GM23248 (cell line): Measurements from ENCODE around the gene CSNK2A2. TPM values are rescaled to one million over a fixed set of nuclear protein-coding genes. Genes with fewer than 3 reads are reported as not detected.

ENCODE experiments used
- DNase-seq: peaks from one replicate; pipeline ENCODE4 v3.0.0-alpha.2; 2015
- H2AFZ ChIP-seq: fragments of 200-600 bp; sonication (generic); 2 replicates; pipeline ENCODE4 v1.6.1; 2016; ENCODE audit warnings: antibody characterized with exemption
- H3F3A ChIP-seq: fragments of 200-600 bp; sonication (generic); 2 replicates; pipeline ENCODE4 v1.6.1; 2016; ENCODE audit warnings: mild to moderate bottlenecking, antibody characterized with exemption, mixed run types; ENCODE audit not compliant: insufficient read depth
- H3K27ac ChIP-seq: fragments of 200-600 bp; sonication (generic); 2 replicates; pipeline ENCODE4 v1.5.1; 2016; ENCODE audit warnings: mild to moderate bottlenecking
- H3K27me3 ChIP-seq: fragments of 200-600 bp; sonication (generic); replicated peaks from 2 replicates; pipeline ENCODE4 v1.6.1; 2016; ENCODE audit warnings: mild to moderate bottlenecking; ENCODE audit not compliant: insufficient read depth
- H3K36me3 ChIP-seq: fragments of 200-600 bp; sonication (generic); 2 replicates; pipeline ENCODE4 v1.6.1; 2016; ENCODE audit warnings: low read depth, mild to moderate bottlenecking
- H3K4me1 ChIP-seq: fragments of 200-600 bp; sonication (generic); 2 replicates; pipeline ENCODE4 v1.6.1; 2016; ENCODE audit warnings: mild to moderate bottlenecking; ENCODE audit not compliant: insufficient read depth
- H3K4me2 ChIP-seq: fragments of 200-600 bp; sonication (generic); one replicate; pipeline ENCODE4 v1.6.1; 2016; ENCODE audit warnings: mild to moderate bottlenecking; ENCODE audit not compliant: unreplicated experiment
- H3K4me3 ChIP-seq: fragments of 200-600 bp; sonication (generic); 2 replicates; pipeline ENCODE4 v1.5.1; 2016; ENCODE audit warnings: mild to moderate bottlenecking
- H3K79me2 ChIP-seq: fragments of 200-600 bp; sonication (generic); 2 replicates; pipeline ENCODE4 v1.6.1; 2016; ENCODE audit warnings: mild to moderate bottlenecking; ENCODE audit not compliant: insufficient read depth
- H3K9ac ChIP-seq: fragments of 200-600 bp; sonication (generic); 2 replicates; pipeline ENCODE4 v1.6.1; 2016; ENCODE audit warnings: mild to moderate bottlenecking
- H3K9me2 ChIP-seq: fragments of 200-600 bp; sonication (generic); 2 replicates; pipeline ENCODE4 v1.6.1; 2016; ENCODE audit warnings: mixed run types, mild to moderate bottlenecking, moderate library complexity; ENCODE audit not compliant: insufficient read depth
- H3K9me3 ChIP-seq: fragments of 200-600 bp; sonication (generic); one replicate; pipeline ENCODE4 v1.6.1; 2017; ENCODE audit warnings: low read depth
- H4K20me1 ChIP-seq: fragments of 200-600 bp; sonication (generic); 2 replicates; pipeline ENCODE4 v1.6.0; 2016; ENCODE audit not compliant: insufficient read depth
- EZH2 ChIP-seq: fragments of 200-600 bp; sonication (generic); IDR thresholded peaks from 2 replicates; pipeline ENCODE4 v1.6.1; 2018; ENCODE audit warnings: antibody characterized with exemption, mild to moderate bottlenecking; ENCODE audit not compliant: insufficient read depth, poor library complexity, severe bottlenecking
- EZH2phosphoT487 ChIP-seq: fragments of 200-600 bp; sonication (generic); IDR thresholded peaks from 2 replicates; pipeline ENCODE4 v1.6.1; 2018; ENCODE audit warnings: antibody characterized with exemption, moderate library complexity, mild to moderate bottlenecking, low read depth; ENCODE audit not compliant: insufficient read depth
- WGBS, 2 experiments: methylation state at CpG; one replicate each; pipeline ENCODE4 v1.1.6; 2015 to 2017; ENCODE audit warnings: low lambda C conversion rate in 2 of 2, low coverage in 1 of 2; ENCODE audit errors: missing lambda C conversion rate in 2 of 2; 5-methylcytosine and 5-hydroxymethylcytosine counted together
- in situ Hi-C: fragments of 300-500 bp; cut with MboI; formaldehyde crosslinking; loops from 2 replicates; pipeline ENCODE4 v1.15.0; 2020
- polyA plus RNA-seq: library from polyadenylated mRNA; unstranded; fragments of >200 nt; fragmentation: Nextera tagmentation; extraction: Ambion mirVana; gene quantifications from 2 replicates; pipeline ENCODE4 v1.2.1, GENCODE V29; 2016
- total RNA-seq: library from RNA; depleted of rRNA; stranded (reverse); fragments of >200 nt; shearing (Covaris generic); gene quantifications from 2 replicates; pipeline ENCODE4 v1.2.3, GENCODE V29; 2014

Gene CSNK2A2
- total and polyA plus RNA-seq, 2 experiments from 2014 or later = 16.6 to 27.4 TPM

GRCh38 chr16:58217311-58217925 is 19.5 kb upstream of the CSNK2A2 start:
- Histone ChIP-seq H3K4me2 (no peak overlapping the region), H4K20me1 (no peaks in the 10 kb centered on the region), H3K9me3 (no peaks in the 10 kb centered on the region), H3K79me2 (no peaks in the 10 kb centered on the region), H2AFZ (no peak overlapping the region), H3K9ac (no peak overlapping the region), H3K27me3 (0 out of 2 replicates have a peak, but pooled peaks cover 11% of the 10 kb centered on the region), H3F3A (no peaks in the 10 kb centered on the region), H3K36me3 (no peaks in the 10 kb centered on the region), H3K4me1 (no peaks in the 10 kb centered on the region), H3K9me2 (no peaks in the 10 kb centered on the region), H3K4me3 (no peak overlapping the region), H3K27ac (no peak overlapping the region)
- in situ Hi-C loops = no loop called here
- TF ChIP-seq EZH2phosphoT487 (no peak), EZH2 (no peak)
- DNase-seq = no peak
- WGBS, 2 experiments = 46 to 60% methylated on average over 2 of the region's 2 CpGs

- TF ChIP-seq EZH2phosphoT487 (no peak), EZH2 (no peak)
- 43 to 52% methylated on average over 3 of the region's 3 CpGs for WGBS, 2 experiments
- Histone ChIP-seq H3K27ac (no peak overlapping the region), H3K4me1 (no peaks in the 10 kb centered on the region), H2AFZ (no peak overlapping the region), H3K36me3 (no peaks in the 10 kb centered on the region), H3K79me2 (no peaks in the 10 kb centered on the region), H3K27me3 (0 out of 2 replicates have a peak, but pooled peaks cover 6% of the 10 kb centered on the region), H3K9me3 (no peaks in the 10 kb centered on the region), H3F3A (no peaks in the 10 kb centered on the region), H3K4me3 (no peak overlapping the region), H3K4me2 (no peak overlapping the region), H3K9me2 (no peaks in the 10 kb centered on the region), H4K20me1 (no peaks in the 10 kb centered on the region), H3K9ac (no peak overlapping the region)
- in situ Hi-C loops = no loop called here
- DNase-seq = no peak
Measured at GRCh38 chr16:58212824-58213655, 15.1 kb upstream of the CSNK2A2 start.

GRCh38 chr16:58211846-58212245 is 13.9 kb upstream of the CSNK2A2 start:
- 40 to 48% methylated on average over 3 of the region's 3 CpGs for WGBS, 2 experiments
- no peaks in the 10 kb centered on the region for H4K20me1 ChIP-seq
- no peak for TF ChIP-seq EZH2
- TF ChIP-seq EZH2phosphoT487 = no peak
- no peak overlapping the region for H3K27ac ChIP-seq
- H3K79me2 ChIP-seq = no peaks in the 10 kb centered on the region
- no peak overlapping the region for H3K4me2 ChIP-seq
- H3K4me1 ChIP-seq = no peaks in the 10 kb centered on the region
- no peaks in the 10 kb centered on the region for H3K9me2 ChIP-seq
- H3K36me3 ChIP-seq = no peaks in the 10 kb centered on the region
- H3K27me3 ChIP-seq = peaks cover 6% of the 10 kb centered on the region; the same call in 1 of the 2 replicates
- in situ Hi-C loops = no loop called here
- H3K9me3 ChIP-seq = no peaks in the 10 kb centered on the region
- no peak for DNase-seq
- H3K4me3 ChIP-seq = no peak overlapping the region
- no peak overlapping the region for H2AFZ ChIP-seq
- H3K9ac ChIP-seq = no peak overlapping the region
- no peaks in the 10 kb centered on the region for H3F3A ChIP-seq

GRCh38 chr16:58211245-58211644 is 13.3 kb upstream of the CSNK2A2 start:
- H3K9me2 ChIP-seq = no peaks in the 10 kb centered on the region

More at GRCh38 chr16:58211245-58211644, 13.3 kb upstream of the CSNK2A2 start:
- no peak for DNase-seq
- H4K20me1 ChIP-seq = no peaks in the 10 kb centered on the region
- H3K79me2 ChIP-seq = no peaks in the 10 kb centered on the region
- in situ Hi-C loops = no loop called here
- peaks cover 6% of the 10 kb centered on the region; the same call in 1 of the 2 replicates for H3K27me3 ChIP-seq
- H3K27ac ChIP-seq = no peak overlapping the region
- no peak overlapping the region for H3K4me3 ChIP-seq
- no peak overlapping the region for H3K9ac ChIP-seq
- no peak overlapping the region for H3K4me2 ChIP-seq
- H3F3A ChIP-seq = no peaks in the 10 kb centered on the region
- no peak overlapping the region for H2AFZ ChIP-seq
- no peaks in the 10 kb centered on the region for H3K36me3 ChIP-seq
- no peaks in the 10 kb centered on the region for H3K4me1 ChIP-seq
- TF ChIP-seq EZH2 (no peak), EZH2phosphoT487 (no peak)
- no peaks in the 10 kb centered on the region for H3K9me3 ChIP-seq
